SK-N-SH treated with all-trans-retinoic acid at 6 μM for 48 hours (cell line): ENCODE measurements around the gene C10orf95.

Experiments
- BACH2 ChIP-seq: fragments of 250-450 bp; sonication (Bioruptor Pico); IDR thresholded peaks from 2 replicates; pipeline ENCODE4 v1.9.0; 2021; ENCODE audit warnings: mild to moderate bottlenecking, borderline replicate concordance
- CREB5 ChIP-seq: fragments of 250-450 bp; sonication (Bioruptor Pico); IDR thresholded peaks from 2 replicates; pipeline ENCODE4 v1.5.1; 2020; ENCODE audit warnings: low read depth, mild to moderate bottlenecking, moderate library complexity
- CSRNP3 ChIP-seq: fragments of 250-450 bp; sonication (Bioruptor Pico); IDR thresholded peaks from 2 replicates; pipeline ENCODE4 v1.5.1; 2021; ENCODE audit warnings: mild to moderate bottlenecking, moderate library complexity
- ESRRG ChIP-seq: fragments of 250-450 bp; sonication (Bioruptor Pico); IDR thresholded peaks from 2 replicates; pipeline ENCODE4 v1.6.1; 2021; ENCODE audit warnings: mild to moderate bottlenecking
- ISL1 ChIP-seq: fragments of 250-450 bp; sonication (Bioruptor Pico); IDR thresholded peaks from 2 replicates; pipeline ENCODE4 v2.1.2; 2022; ENCODE audit warnings: mild to moderate bottlenecking, moderate library complexity
- PATZ1 ChIP-seq: fragments of 250-450 bp; sonication (Bioruptor Pico); IDR thresholded peaks from 2 replicates; pipeline ENCODE4 v1.8.0; 2020; ENCODE audit warnings: mild to moderate bottlenecking, moderate library complexity, borderline replicate concordance
- PPARA ChIP-seq: fragments of 250-450 bp; sonication (Bioruptor Pico); IDR thresholded peaks from 2 replicates; pipeline ENCODE4 v1.5.0; 2020; ENCODE audit warnings: mild to moderate bottlenecking, borderline replicate concordance
- RARB ChIP-seq: fragments of 250-450 bp; sonication (Bioruptor Pico); IDR thresholded peaks from 2 replicates; pipeline ENCODE4 v1.8.0; 2021; ENCODE audit warnings: mild to moderate bottlenecking, moderate library complexity
- TCF4 ChIP-seq: fragments of 250-450 bp; sonication (Bioruptor Pico); IDR thresholded peaks from 2 replicates; pipeline ENCODE4 v1.8.0; 2021; ENCODE audit warnings: mild to moderate bottlenecking, moderate library complexity, borderline replicate concordance
- TOX ChIP-seq: fragments of 250-450 bp; sonication (Bioruptor Pico); IDR thresholded peaks from 2 replicates; pipeline ENCODE4 v1.8.0; 2021; ENCODE audit warnings: mild to moderate bottlenecking, moderate library complexity, borderline replicate concordance
- TSHZ2 ChIP-seq: fragments of 250-450 bp; sonication (Bioruptor Pico); IDR thresholded peaks from 2 replicates; pipeline ENCODE4 v1.5.0; 2020; ENCODE audit warnings: mild to moderate bottlenecking, moderate library complexity
- ZC3H10 ChIP-seq: fragments of 250-450 bp; sonication (Bioruptor Pico); IDR thresholded peaks from 2 replicates; pipeline ENCODE4 v1.5.1; 2021; ENCODE audit warnings: mild to moderate bottlenecking, moderate library complexity
- ZFP3 ChIP-seq: fragments of 250-450 bp; sonication (Bioruptor Pico); IDR thresholded peaks from 2 replicates; pipeline ENCODE4 v1.5.0; 2020; ENCODE audit warnings: mild to moderate bottlenecking, moderate library complexity
- ZFP30 ChIP-seq: fragments of 450-650 bp; formaldehyde crosslinking; IDR thresholded peaks from 2 replicates; pipeline ENCODE4 v1.5.0; 2022; ENCODE audit warnings: mild to moderate bottlenecking, moderate library complexity

- TF ChIP-seq CSRNP3 (CRISPR knock-in tag), result no peak
- no peak for TF ChIP-seq CREB5
- TF ChIP-seq PATZ1 (CRISPR knock-in tag), result no peak
- TF ChIP-seq ISL1 (CRISPR knock-in tag), result no peak
- no peak for TF ChIP-seq ZFP3 (CRISPR knock-in tag)
- no peak for TF ChIP-seq TSHZ2 (CRISPR knock-in tag)
- no peak for TF ChIP-seq BACH2 (CRISPR knock-in tag)
- TF ChIP-seq TCF4, result no peak
- TF ChIP-seq RARB (CRISPR knock-in tag), result no peak
- no peak for TF ChIP-seq ZC3H10
- no peak for TF ChIP-seq PPARA (CRISPR knock-in tag)
- TF ChIP-seq ESRRG (CRISPR knock-in tag), result no peak
- TF ChIP-seq ZFP30 (CRISPR knock-in tag), result no peak
- TF ChIP-seq TOX, result no peak
These were observed 36.6 kb downstream of the C10orf95 start for GRCh38 chr10:102414749-102415148.
